ENCODE measurements around the gene CCN6. TPM values are rescaled to one million over a fixed set of nuclear protein-coding genes. Genes with fewer than 3 reads are reported as not detected.

Gene CCN6
- total and polyA plus RNA-seq, 4 experiments from 2014 or later, result 0.09 TPM; not detected in 3

DNA sequence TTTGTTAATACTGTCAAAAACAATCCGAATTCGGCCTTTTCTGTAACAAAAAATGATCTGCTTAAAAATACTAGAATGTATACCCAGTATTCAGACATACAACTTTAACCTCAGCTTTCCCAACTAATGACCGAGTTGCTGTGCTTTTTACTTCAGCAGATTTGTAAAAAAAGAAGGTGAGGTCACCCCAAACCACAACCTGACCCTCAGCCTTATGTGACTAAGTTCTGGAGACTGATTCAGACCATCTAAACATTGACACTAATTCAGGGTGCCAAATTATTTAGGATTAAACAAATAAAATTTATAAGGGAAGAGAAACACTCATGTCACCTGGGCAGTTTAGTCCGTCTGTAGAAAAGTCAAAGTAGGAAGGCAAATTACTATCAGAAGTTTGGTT lies 7.7 kb downstream of the CCN6 start:
- H3K4me3 ChIP-seq (ENCODE audit: low read length in 2 of 2), result no peak overlapping the region
- no peaks in the 10 kb centered on the region for H3K4me1 ChIP-seq (ENCODE audit: insufficient read depth, low read length)
- H3K27me3 ChIP-seq (ENCODE audit: insufficient read depth, low read length), result no peaks in the 10 kb centered on the region
- Mint-ChIP-seq H3K9me3 (no peaks in the 10 kb centered on the region), H3K4me1 (no peaks in the 10 kb centered on the region), H3K36me3 (no peaks in the 10 kb centered on the region), H3K4me3 (no peak overlapping the region), H3K27me3 (peaks cover 0 to 1% of the 10 kb centered on the region in 2 donors), H3K27ac (no peak overlapping the region)
- no peaks in the 10 kb centered on the region for H3K36me3 ChIP-seq (ENCODE audit: insufficient read depth, low read length)
- ChIA-PET CTCF (ENCODE audit: partially characterized antibody) (no interaction called here), POLR2A (ENCODE audit: partially characterized antibody) (no interaction called here)
- no peak overlapping the region for H3K27ac ChIP-seq (ENCODE audit: low read depth, low read length)
- H3K9me3 ChIP-seq (ENCODE audit: control insufficient read depth in 1 of 2, low read length in 2 of 2), result no peaks in the 10 kb centered on the region
- intact Hi-C loops (cut with micrococcal nuclease), result no loop called here
- DNase-seq, result no peak

DNA sequence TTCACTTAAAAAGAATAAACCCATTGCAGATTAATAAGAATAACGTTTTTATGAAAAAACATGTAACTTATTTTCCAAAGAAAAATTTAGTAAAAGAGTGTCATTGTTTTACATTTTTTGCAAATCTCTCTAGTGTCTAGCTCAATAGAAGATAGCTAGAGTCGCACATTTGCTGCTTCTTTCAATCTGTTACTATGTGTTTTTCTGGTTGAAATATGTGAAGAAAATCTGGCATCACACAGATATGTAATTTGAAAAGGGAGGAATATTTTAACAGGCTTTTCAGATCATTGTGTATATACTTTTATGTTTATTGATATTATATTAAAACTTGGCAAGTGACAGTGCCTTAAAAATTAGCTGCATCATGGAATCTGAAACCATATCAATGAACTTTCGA lies 9.1 kb downstream of the CCN6 start:
- H3K27me3 ChIP-seq (ENCODE audit: insufficient read depth, low read length), result no peaks in the 10 kb centered on the region
- CTCF ChIA-PET (ENCODE audit: partially characterized antibody), result no interaction called here
- H3K9me3 ChIP-seq (ENCODE audit: control insufficient read depth in 1 of 2, low read length in 2 of 2), result no peaks in the 10 kb centered on the region
- H3K4me3 ChIP-seq (ENCODE audit: low read length in 2 of 2), result no peak overlapping the region
- H3K4me1 Mint-ChIP-seq, result no peaks in the 10 kb centered on the region
- H3K27ac ChIP-seq (ENCODE audit: low read depth, low read length), result no peak overlapping the region
- no peaks in the 10 kb centered on the region for H3K36me3 Mint-ChIP-seq
- peaks cover 0 to 1% of the 10 kb centered on the region in 2 donors for H3K27me3 Mint-ChIP-seq
- no peak for DNase-seq
- H3K4me3 Mint-ChIP-seq, result no peak overlapping the region
- no peaks in the 10 kb centered on the region for H3K4me1 ChIP-seq (ENCODE audit: insufficient read depth, low read length)
- intact Hi-C loops (cut with micrococcal nuclease), result no loop called here
- H3K9me3 Mint-ChIP-seq, result no peaks in the 10 kb centered on the region
- H3K36me3 ChIP-seq (ENCODE audit: insufficient read depth, low read length), result no peaks in the 10 kb centered on the region
- POLR2A ChIA-PET (ENCODE audit: partially characterized antibody), result no interaction called here
- H3K27ac Mint-ChIP-seq, result no peak overlapping the region

DNA sequence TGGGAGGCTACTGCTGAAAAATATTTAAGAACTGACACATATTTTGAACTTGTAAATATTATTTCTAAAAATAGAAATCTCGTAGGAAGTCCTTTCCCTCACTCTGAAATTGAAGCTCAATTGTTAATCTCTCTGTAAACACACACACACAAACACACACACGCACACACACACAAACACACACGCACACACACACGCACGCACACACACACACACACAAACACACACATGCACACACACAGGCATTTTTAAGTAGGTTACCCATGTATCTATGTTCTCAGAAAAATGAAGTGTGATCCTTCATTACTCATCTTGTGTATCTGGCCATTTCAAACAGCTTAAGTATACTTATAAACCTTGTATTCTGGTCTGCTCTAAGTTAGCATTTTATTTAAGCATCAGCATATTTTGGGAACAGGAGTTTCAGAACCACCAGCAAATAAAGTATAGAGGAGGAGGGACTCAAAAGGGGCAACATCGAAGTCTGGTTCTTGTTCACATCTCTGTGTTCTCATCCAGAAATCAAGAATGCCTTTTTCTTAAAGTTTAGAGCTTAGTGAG lies 11.6 kb downstream of the CCN6 start:
- intact Hi-C loops (cut with micrococcal nuclease), result no loop called here
- no peaks in the 10 kb centered on the region for H3K27me3 ChIP-seq (ENCODE audit: insufficient read depth, low read length)
- no peaks in the 10 kb centered on the region for H3K36me3 ChIP-seq (ENCODE audit: insufficient read depth, low read length)
- Mint-ChIP-seq H3K4me3 (no peak overlapping the region), H3K27me3 (peaks cover 0 to 1% of the 10 kb centered on the region in 2 donors), H3K9me3 (no peaks in the 10 kb centered on the region), H3K4me1 (no peaks in the 10 kb centered on the region), H3K27ac (no peak overlapping the region), H3K36me3 (peaks cover 3 to 6% of the 10 kb centered on the region in 2 donors)
- H3K4me1 ChIP-seq (ENCODE audit: insufficient read depth, low read length), result no peaks in the 10 kb centered on the region
- no peak overlapping the region for H3K27ac ChIP-seq (ENCODE audit: low read depth, low read length)
- DNase-seq, result no peak
- H3K4me3 ChIP-seq (ENCODE audit: low read length in 2 of 2), result no peak overlapping the region
- CTCF ChIA-PET (ENCODE audit: partially characterized antibody), result no interaction called here
- POLR2A ChIA-PET (ENCODE audit: partially characterized antibody), result interaction anchor here (0.5 kb wide), 1 partner anchor 68 kb away, joined by 3 read pairs; no protein-coding TSS in a partner anchor
- H3K9me3 ChIP-seq (ENCODE audit: control insufficient read depth in 1 of 2, low read length in 2 of 2), result no peaks in the 10 kb centered on the region

DNA sequence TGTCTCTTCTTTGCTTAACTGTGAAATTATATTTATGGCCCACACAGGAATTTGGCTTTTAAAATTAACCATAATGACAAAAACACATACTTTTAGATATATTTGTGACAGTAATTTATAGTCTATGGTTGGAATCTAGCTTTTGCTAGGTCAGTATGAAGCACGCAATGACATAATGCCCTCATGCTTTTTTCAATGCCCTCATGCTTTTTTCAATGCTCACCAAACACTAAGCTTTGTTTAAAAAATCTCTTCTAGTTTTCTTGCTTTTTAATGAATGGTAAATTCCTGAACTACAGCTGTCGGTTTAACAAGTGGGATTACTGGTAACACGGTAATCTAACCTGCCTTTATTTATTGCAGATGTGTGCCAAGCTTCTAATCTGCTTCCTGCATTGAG lies 12.7 kb downstream of the CCN6 start:
- H3K27me3 Mint-ChIP-seq, result peaks cover 0 to 1% of the 10 kb centered on the region in 2 donors
- Histone ChIP-seq H3K36me3 (ENCODE audit: insufficient read depth, low read length) (no peaks in the 10 kb centered on the region), H3K27ac (ENCODE audit: low read depth, low read length) (no peak overlapping the region), H3K9me3 (ENCODE audit: control insufficient read depth in 1 of 2, low read length in 2 of 2) (no peaks in the 10 kb centered on the region), H3K4me3 (ENCODE audit: low read length in 2 of 2) (no peak overlapping the region), H3K4me1 (ENCODE audit: insufficient read depth, low read length) (no peaks in the 10 kb centered on the region), H3K27me3 (ENCODE audit: insufficient read depth, low read length) (no peaks in the 10 kb centered on the region)
- no peaks in the 10 kb centered on the region for H3K4me1 Mint-ChIP-seq
- DNase-seq, result no peak
- peaks cover 4 to 12% of the 10 kb centered on the region in 2 donors for H3K36me3 Mint-ChIP-seq
- intact Hi-C loops (cut with micrococcal nuclease), result no loop called here
- no peaks in the 10 kb centered on the region for H3K9me3 Mint-ChIP-seq
- CTCF ChIA-PET (ENCODE audit: partially characterized antibody), result no interaction called here
- POLR2A ChIA-PET (ENCODE audit: partially characterized antibody), result no interaction called here
- H3K27ac Mint-ChIP-seq, result no peak overlapping the region
- H3K4me3 Mint-ChIP-seq, result no peak overlapping the region

DNA sequence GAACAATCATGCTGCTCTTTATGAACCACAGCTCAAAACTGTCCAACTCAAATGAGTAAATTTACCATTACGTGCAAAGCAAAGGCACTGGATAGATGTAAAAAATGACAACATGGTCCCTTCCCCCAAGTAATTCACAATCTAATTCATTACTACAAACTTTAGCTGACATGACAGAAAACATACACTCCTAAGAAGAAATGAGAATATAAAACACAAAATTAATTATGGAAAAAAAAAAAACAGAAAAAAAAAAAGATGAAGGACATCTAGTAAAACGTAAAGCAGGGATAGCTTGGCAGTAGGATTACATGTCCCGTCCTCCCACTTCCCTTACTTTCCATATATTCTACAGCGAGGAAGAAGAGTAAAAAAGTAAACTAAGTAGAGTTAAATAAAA lies 27.7 kb downstream of the CCN6 start:
- H3K27me3 ChIP-seq (ENCODE audit: insufficient read depth, low read length), result no peaks in the 10 kb centered on the region
- POLR2A ChIA-PET (ENCODE audit: partially characterized antibody), result interaction anchor here (0.7 kb wide), 1 partner anchor 394 kb away, joined by 3 read pairs; no protein-coding TSS in a partner anchor
- H3K4me1 Mint-ChIP-seq, result peaks cover 6 to 10% (median 8%) of the 10 kb centered on the region in 4 donors
- no peaks in the 10 kb centered on the region for H3K9me3 Mint-ChIP-seq
- no peaks in the 10 kb centered on the region for H3K9me3 ChIP-seq (ENCODE audit: control insufficient read depth in 1 of 2, low read length in 2 of 2)
- no peak overlapping the region for H3K27ac ChIP-seq (ENCODE audit: low read depth, low read length)
- no peaks in the 10 kb centered on the region for H3K27me3 Mint-ChIP-seq
- H3K4me3 Mint-ChIP-seq, result no peak overlapping the region
- H3K36me3 Mint-ChIP-seq, result peaks cover 28 to 42% of the 10 kb centered on the region in 2 donors
- no peak for DNase-seq
- H3K36me3 ChIP-seq (ENCODE audit: insufficient read depth, low read length), result peaks cover 3% of the 10 kb centered on the region
- H3K4me3 ChIP-seq (ENCODE audit: low read length in 2 of 2), result no peak overlapping the region
- no peak overlapping the region for H3K27ac Mint-ChIP-seq
- CTCF ChIA-PET (ENCODE audit: partially characterized antibody), result interaction anchor here (1.4 kb wide), 1 partner anchor 81 kb away, joined by 4 read pairs; no protein-coding TSS in a partner anchor
- intact Hi-C loops (cut with micrococcal nuclease), result no loop called here
- H3K4me1 ChIP-seq (ENCODE audit: insufficient read depth, low read length), result peaks cover 6% of the 10 kb centered on the region

DNA sequence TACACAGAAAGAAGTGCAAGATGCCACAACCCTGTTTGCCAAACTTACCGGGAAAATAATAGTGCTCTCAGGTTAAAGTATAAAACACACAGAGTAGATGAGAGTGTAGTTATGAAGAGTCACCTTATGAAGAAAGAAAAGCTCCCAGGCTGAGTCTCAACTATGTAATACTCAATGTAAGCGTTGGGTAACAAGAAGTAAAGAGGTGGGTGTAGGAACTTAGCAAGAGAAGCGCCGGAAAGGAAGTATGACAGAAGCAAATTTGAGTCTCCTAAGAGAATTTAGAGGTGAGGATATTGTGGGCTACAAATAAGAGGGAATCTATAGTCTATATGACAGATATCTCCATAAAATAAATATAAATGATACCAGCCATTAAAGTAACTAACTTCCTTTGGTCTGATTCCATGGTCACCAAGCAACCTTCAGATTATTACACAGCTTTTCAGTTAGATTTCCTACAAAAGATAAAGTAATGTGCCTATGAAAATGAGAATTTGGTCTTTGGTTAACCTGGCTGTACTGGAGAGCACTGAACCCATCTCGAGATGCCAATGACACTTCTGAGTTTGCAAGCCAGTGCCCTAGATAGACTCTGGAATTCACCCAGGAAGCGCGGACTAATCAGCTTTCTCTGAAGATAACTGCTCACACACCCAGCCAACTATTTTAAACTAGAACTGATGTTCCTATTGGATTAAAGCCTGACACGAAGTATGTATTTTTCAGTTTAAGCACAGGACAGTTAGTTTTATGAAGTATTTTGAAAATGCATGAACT lies 31.6 kb downstream of the CCN6 start:
- Mint-ChIP-seq H3K36me3 (peaks cover 20 to 25% of the 10 kb centered on the region in 2 donors), H3K9me3 (no peaks in the 10 kb centered on the region), H3K27me3 (peaks cover 7 to 12% of the 10 kb centered on the region in 2 donors), H3K27ac (peak overlapping the region in 5 of 7 donors; percentile 45 to 71 (median 48)), H3K4me3 (peak overlapping the region in 7 of 8 donors; percentile 8 to 73 (median 46)), H3K4me1 (peaks cover 6 to 15% (median 8%) of the 10 kb centered on the region in 4 donors)
- no peaks in the 10 kb centered on the region for H3K36me3 ChIP-seq (ENCODE audit: insufficient read depth, low read length)
- CTCF ChIA-PET (ENCODE audit: partially characterized antibody), result interaction anchor here (0.8 to 3.9 kb wide), 6 partner anchors 13 to 1074 kb away, joined by 3 to 35 read pairs (median 4); no protein-coding TSS in a partner anchor
- POLR2A ChIA-PET (ENCODE audit: partially characterized antibody), result interaction anchor here (1.5 to 2.8 kb wide), 2 partner anchors 12 to 1210 kb away, joined by 4 to 24 read pairs; partner anchors contain the start of gene AMD1
- DNase-seq, result no peak
- H3K4me1 ChIP-seq (ENCODE audit: insufficient read depth, low read length), result peaks cover 15% of the 10 kb centered on the region
- intact Hi-C loops (cut with micrococcal nuclease), result loop anchor here (2.0 to 5.0 kb wide), 5 partner anchors 213 to 1271 kb away; partner anchors contain the start of genes CDK19, FYN, REV3L and SLC16A10
- H3K27ac ChIP-seq (ENCODE audit: low read depth, low read length), result no peak overlapping the region
- no peaks in the 10 kb centered on the region for H3K9me3 ChIP-seq (ENCODE audit: control insufficient read depth in 1 of 2, low read length in 2 of 2)
- peaks cover 15% of the 10 kb centered on the region for H3K27me3 ChIP-seq (ENCODE audit: insufficient read depth, low read length)
- H3K4me3 ChIP-seq (ENCODE audit: low read length in 2 of 2), result no peak overlapping the region

DNA sequence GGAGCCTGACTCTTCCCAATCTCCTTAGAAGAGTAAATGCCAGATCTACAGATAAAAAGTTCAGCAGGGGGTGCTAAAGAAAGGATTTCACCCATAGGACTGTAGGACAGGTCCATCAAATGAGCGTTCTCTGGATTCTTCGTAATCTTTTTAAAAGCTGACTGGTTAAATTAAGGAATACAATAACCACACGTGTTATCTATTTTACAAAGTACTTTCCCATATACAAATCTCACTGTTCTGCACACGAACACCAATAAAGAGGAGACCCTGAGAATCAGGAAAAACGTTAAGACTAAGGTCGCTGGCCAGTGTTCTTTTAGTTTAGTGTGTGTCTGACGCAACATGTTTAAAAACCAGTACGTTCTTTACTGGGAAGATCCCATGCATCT lies 32.8 kb downstream of the CCN6 start:
- peaks cover 15% of the 10 kb centered on the region for H3K27me3 ChIP-seq (ENCODE audit: insufficient read depth, low read length)
- H3K4me3 ChIP-seq (ENCODE audit: low read length in 2 of 2), result peak overlapping the region; percentile 31 to 80
- Mint-ChIP-seq H3K9me3 (peaks cover 0 to 2% (median 0%) of the 10 kb centered on the region in 8 donors), H3K36me3 (peaks cover 21 to 24% of the 10 kb centered on the region in 2 donors), H3K4me1 (peaks cover 6 to 15% (median 8%) of the 10 kb centered on the region in 4 donors), H3K4me3 (no peak overlapping the region), H3K27ac (no peak overlapping the region), H3K27me3 (peaks cover 12 to 17% of the 10 kb centered on the region in 2 donors)
- no peak for DNase-seq
- intact Hi-C loops (cut with micrococcal nuclease), result loop anchor here (1.0 to 5.0 kb wide), 7 partner anchors 77 to 1272 kb away; partner anchors contain the start of genes AMD1, CDK19, FYN and REV3L
- no peaks in the 10 kb centered on the region for H3K9me3 ChIP-seq (ENCODE audit: control insufficient read depth in 1 of 2, low read length in 2 of 2)
- ChIA-PET CTCF (ENCODE audit: partially characterized antibody) (interaction anchor here (0.8 to 3.9 kb wide), 9 partner anchors 14 to 1271 kb away, joined by 3 to 35 read pairs (median 4); partner anchors contain the start of gene CDK19), POLR2A (ENCODE audit: partially characterized antibody) (interaction anchor here (0.7 to 2.8 kb wide), 11 partner anchors 13 to 1526 kb away, joined by 3 to 24 read pairs (median 4); partner anchors contain the start of genes AMD1, REV3L and TRAF3IP2)
- peaks cover 15% of the 10 kb centered on the region for H3K4me1 ChIP-seq (ENCODE audit: insufficient read depth, low read length)
- H3K36me3 ChIP-seq (ENCODE audit: insufficient read depth, low read length), result no peaks in the 10 kb centered on the region
- peak overlapping the region; percentile 78 for H3K27ac ChIP-seq (ENCODE audit: low read depth, low read length)

Data from CD4-positive, alpha-beta memory T cell (primary cell).